ENCODE results near the gene PTPN3.
"Not testable (repeated sequence)": the region's sequence is repeated elsewhere in the genome, so short reads cannot be mapped to it uniquely, and the experiment has no call there.

The PTPN3 gene

DNA sequence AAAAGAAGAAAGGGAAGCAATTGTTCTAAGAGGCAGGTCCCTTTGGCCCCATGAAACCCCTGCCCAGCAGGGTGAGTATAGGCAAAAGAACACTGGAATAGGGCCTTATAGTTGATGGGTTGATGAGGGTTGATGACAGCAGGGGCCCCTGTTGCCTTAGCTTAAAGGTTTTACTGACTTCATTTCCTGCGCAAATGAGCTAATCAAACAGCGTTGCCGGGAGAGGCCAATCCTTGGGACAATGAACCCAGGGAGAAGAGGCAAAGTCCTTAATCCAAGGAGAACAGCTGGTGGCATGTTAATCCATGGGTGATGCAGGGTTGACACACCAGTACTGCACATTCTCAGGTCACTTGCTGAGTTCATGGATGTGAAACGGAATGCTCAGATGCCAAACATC is 155.2 kb downstream of the PTPN3 start:
- DNase-seq (ENCODE audit: low read depth, low spot score): no peak

DNA sequence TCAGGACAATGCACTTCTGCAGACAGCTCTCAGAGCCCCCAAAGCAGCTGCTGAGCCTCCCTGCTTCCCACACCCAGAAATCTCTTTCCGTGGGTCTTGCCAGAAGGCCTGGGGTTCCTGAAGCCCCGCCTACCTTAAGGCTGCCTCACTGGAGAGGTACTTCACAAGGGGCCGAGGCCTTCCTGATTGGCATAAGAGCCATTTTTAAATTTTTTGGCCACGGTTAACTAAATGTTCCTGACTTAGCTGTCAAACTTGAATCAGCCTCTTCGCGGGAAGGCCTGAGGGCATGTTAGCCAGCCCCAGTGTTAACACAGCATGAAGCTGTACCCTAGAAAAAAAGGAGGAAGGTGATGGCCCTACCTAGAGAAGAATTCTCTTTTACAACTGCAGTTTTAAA is 156.5 kb downstream of the PTPN3 start:
- DNase-seq (ENCODE audit: low read depth, low spot score): no peak

DNA sequence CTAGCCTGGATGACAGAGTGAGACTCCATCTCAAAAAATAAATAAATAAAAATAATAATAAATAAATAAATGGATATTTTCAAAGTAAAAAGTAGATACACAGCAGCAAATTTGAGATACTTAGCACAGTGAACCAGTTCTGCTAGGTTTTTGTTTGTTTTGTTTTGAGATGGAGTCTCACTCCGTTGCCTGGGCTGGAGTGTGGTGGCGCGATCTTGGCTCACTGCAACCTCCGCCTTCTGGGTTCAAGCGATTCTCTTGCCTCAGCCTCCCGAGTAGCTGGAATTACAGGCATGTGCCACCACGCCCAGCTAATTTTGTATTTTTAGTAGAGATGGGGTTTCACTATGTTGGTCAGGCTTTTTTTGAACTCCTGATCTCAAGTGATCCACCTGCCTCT is 157.1 kb downstream of the PTPN3 start:
- not testable (repeated sequence) for DNase-seq (ENCODE audit: low read depth, low spot score)

DNA sequence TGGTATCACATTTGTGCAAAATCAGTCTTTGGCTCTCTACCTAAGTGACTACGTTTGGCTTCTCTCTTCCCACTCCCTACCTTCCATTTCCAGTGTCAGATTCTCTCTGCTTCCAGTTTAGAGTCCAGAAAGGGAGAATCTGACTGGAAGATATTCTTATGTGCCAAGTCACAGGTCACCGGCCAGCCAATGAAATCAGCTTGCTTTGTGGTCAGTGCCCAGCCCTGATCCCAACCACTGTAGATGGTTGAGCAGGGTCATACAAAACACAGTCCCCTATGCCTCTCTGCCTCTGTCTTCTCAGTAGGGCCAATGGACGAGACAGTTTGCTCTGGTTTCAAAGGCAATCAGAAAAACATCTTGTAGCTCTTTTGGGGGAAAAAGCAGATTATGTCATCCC is 161.7 kb downstream of the PTPN3 start:
- no peak for DNase-seq (ENCODE audit: low read depth, low spot score)

DNA sequence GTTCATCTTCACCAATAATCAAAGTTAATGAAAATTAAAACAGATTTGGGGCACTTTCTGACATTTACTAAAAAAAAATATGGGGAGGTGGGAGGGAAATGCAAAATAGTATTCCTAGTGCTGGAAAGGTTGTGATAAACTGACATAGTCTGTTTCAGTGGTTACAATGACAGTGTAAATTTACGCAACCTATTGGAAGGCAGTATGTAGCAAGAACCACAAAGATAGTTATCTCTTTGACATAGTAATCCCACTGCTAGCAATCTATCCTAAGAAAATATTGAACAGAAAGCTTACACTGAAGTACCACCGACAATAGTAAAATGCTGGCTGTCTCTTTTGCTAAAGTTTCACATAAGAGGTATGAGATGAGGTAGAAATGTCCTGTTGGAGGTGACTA is 162.2 kb downstream of the PTPN3 start:
- no peak for DNase-seq (ENCODE audit: low read depth, low spot score)

DNA sequence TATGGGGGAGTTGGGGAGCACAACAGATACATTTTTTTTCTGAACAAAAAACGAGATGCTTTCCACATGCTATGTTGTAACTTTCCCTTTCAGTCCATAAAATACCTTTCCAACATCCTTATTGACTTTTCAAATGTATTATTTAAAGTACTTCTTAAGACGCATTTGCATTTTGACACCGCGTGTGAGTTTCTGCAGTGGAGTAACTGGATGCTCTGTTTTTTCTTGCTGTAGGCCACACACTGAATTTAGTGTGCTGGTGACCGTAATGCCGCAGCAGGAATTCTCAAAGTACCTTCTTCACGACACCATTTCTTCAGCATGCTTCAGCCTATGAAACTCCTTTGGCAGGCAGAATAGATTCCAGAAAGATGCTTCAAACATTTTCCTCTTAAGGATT is 163.0 kb downstream of the PTPN3 start:
- no peak for DNase-seq (ENCODE audit: low read depth, low spot score)

DNA sequence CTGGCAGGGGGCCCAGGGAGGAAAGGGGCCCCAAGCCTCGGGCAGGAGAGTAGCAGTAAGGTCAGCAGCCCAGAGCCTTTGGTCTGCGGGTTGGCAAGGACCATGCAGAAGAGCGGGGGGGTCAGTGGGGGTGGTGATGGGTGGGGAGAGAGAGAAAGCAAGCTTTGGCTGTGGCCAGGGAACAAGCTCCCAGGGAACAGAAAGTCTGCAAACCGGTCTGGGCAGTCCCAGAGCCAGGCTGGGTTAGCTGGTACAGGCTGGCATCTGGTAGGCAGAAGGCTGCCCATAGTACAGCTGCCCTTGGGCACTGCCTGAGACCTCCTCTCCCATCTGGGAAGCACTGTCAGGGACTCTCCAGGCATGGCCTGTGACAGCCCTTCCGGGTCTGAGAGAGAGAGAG is 166.8 kb downstream of the PTPN3 start:
- no peak for DNase-seq (ENCODE audit: low read depth, low spot score)

DNA sequence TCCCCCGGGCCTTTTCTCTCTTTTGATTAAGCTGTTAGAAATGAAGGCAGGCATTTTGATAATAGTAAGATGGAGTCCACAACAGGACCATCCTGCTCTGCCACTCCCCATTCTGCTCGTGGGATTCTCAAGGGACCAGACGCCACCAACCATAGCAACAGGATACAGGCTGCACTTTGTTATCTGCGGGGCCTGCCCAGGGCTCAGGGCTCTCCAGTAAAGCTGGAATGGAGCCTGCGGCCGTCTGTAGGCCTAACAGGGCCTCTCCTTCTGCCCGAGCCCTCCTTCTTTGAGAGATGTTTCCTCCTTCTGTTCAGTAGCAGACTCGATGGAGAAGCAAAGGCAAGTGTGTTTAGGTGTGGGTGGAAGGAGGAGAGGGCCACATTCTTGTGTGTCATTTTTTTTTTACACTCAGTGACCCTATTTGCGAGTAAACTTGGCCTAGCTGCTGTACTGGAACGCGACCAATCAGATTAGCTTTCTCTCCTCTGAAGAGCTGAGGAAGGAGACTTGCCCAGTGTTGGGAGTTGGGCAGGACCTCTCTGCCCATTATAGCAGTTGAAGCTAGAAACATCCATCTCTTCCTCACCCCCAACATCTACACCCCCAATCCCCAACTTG is 168.4 kb downstream of the PTPN3 start:
- no peak for DNase-seq (ENCODE audit: low read depth, low spot score)

DNA sequence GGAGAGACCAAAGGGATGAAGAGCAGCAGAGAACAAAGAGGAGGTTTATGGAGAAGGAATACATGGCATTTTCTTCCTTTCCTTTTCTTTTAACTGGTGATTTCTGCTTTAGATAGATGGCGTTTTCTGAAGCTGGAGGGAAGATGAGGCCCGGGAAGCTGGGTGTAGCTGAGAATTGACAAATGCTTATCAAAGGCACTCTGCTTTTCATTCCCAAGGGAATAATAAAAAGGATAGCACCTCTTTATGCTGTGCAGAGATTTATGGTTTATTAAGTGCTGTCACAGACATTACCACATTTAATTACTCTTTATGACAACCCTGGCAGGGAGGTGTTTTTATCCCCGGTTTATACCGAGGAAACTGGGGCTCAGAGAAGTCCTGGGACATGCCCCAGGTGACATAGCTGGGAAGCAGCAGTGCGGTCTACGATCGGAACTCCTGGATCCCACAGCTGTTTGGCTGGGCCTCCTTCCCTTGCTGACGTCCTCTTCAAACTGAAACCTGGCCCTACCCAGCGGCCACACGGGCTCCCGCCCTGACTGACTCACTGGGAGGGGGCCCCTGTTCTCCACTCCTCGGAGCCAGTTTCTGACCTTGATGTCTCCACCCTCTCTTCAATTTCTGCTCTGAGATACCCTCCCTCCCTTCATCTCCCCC is 169.0 kb downstream of the PTPN3 start:
- no peak for DNase-seq (ENCODE audit: low read depth, low spot score)
